Activated CD8-positive, alpha-beta memory T cell treated with anti-CD3 and anti-CD28 coated beads, Interleukin-2, amount 10 ng/mL, durations not matched to agents 7 days and 5 days (primary cell): ENCODE results near the gene ARMCX6. TPM values are rescaled to one million over a fixed set of nuclear protein-coding genes. Genes with fewer than 3 reads are reported as not detected.
A peak's percentile ranks its signal among the peaks of the same experiment; 100 is the strongest.
"Not testable (repeated sequence)": the region's sequence is repeated elsewhere in the genome, so short reads cannot be mapped to it uniquely, and the experiment has no call there.

Experiments used
- ATAC-seq: fragments of 150-1000 bp; cut with Tn5 transposase; one replicate; pipeline ENCODE4 v1.10.0; 2021; ENCODE audit warnings: moderate library complexity
- CTCF ChIA-PET: fragments of 350-600 bp; sonication (Branson Sonifier 250); formaldehyde crosslinking; loops from one replicate; lab custom pipeline; 2021; ENCODE audit warnings: antibody characterized with exemption; lab: Charles Lee
- DNase-seq: peaks from one replicate; pipeline ENCODE4 v3.0.0-alpha.2; 2020
- H3K27ac Mint-ChIP-seq: one replicate; pipeline ENCODE4 v1.8.0; 2021; ENCODE audit warnings: mild to moderate bottlenecking, mixed read lengths
- H3K27me3 Mint-ChIP-seq: one replicate; pipeline ENCODE4 v1.8.0; 2021; ENCODE audit warnings: mixed read lengths
- H3K36me3 Mint-ChIP-seq: one replicate; pipeline ENCODE4 v1.8.0; 2021; ENCODE audit warnings: mild to moderate bottlenecking, mixed read lengths
- H3K4me1 Mint-ChIP-seq: one replicate; pipeline ENCODE4 v1.8.0; 2021; ENCODE audit warnings: mixed read lengths
- H3K4me3 Mint-ChIP-seq: one replicate; pipeline ENCODE4 v1.8.0; 2021; ENCODE audit warnings: mild to moderate bottlenecking, moderate library complexity, mixed read lengths
- H3K9me3 Mint-ChIP-seq: one replicate; pipeline ENCODE4 v1.8.0; 2022; ENCODE audit warnings: low read depth, mixed read lengths
- total RNA-seq, 2 experiments: library from RNA; stranded (reverse); gene quantifications; one replicate each; pipeline ENCODE4 v1.2.3, GENCODE V29; 2021

Gene ARMCX6
- total RNA-seq, 2 experiments from 2014 or later, result 32.9 to 43.0 TPM

DNA sequence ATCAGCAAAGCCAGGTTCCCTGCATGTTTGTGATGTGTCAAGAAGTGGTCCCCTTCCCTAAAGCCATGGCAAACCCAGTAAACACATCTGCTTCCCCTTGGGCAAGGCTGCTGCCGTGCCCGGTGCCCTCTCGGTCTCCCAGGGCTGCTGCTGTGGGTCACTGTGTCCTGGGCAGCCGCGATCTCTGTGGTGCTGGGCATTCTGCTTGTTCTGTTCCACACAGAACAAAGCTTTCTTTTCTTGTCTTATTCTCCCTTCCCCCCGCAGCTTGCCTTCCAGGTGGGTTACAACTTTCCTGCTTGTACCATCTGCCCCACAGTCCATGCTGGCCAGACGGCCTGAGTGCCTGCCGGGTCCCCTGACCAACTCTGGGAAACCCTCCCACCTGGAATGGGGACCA is 18.2 kb downstream of the ARMCX6 start:
- H3K9me3 Mint-ChIP-seq, DNase-seq, H3K4me3 Mint-ChIP-seq, CTCF ChIA-PET, H3K36me3 Mint-ChIP-seq, H3K27ac Mint-ChIP-seq, H3K4me1 Mint-ChIP-seq, ATAC-seq: not testable (repeated sequence)
- peaks cover 14% of the 10 kb centered on the region for H3K27me3 Mint-ChIP-seq

DNA sequence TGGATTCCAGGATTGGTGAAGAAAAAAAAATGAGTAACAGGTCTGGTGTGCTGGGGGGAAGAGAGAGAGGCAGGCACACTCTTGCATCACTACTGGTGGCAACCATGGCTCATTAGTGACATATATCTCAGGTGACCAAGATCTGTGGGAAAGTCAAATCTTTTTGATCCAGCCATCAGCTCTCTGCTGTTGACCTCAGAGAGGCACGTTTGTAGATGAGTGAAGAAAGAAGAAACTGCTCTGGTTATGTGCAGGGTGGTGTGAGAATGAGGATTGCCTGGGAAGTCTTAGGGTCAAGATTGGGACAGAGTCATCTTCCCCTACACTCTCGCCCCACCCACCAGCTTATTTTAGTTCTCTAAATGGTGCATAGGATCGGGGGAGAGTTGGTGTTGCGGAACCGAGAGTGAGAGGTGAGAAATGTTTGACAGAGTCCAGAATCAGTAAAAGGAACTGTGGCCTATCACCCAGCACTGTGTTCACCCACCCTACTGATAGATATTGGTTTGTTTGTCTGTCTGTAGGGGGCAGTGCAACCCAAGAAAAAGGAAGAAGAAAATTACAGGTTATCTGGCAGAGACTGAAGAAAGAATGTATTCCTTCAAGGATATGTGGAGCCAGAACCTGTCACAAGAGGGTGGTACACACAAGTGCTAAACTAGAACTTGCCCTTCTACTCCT is 21.9 kb downstream of the ARMCX6 start:
- no peaks in the 10 kb centered on the region for H3K4me1 Mint-ChIP-seq
- CTCF ChIA-PET, result no interaction called here
- H3K27me3 Mint-ChIP-seq, result peaks cover 14% of the 10 kb centered on the region
- DNase-seq (no peak), ATAC-seq (peak; percentile 55)
- H3K27ac Mint-ChIP-seq, result no peak overlapping the region
- no peaks in the 10 kb centered on the region for H3K9me3 Mint-ChIP-seq
- H3K36me3 Mint-ChIP-seq, result no peaks in the 10 kb centered on the region
- no peak overlapping the region for H3K4me3 Mint-ChIP-seq

Other genes starting within 250 kb of the ARMCX6 start
- gene BTK, start 231.8 kb downstream of the ARMCX6 start, total RNA-seq, result under 1 TPM; 0.14 to 0.41 TPM
- gene RPL36A, start 227.0 kb downstream of the ARMCX6 start, total RNA-seq, result 100 to 1,000 TPM; 178 to 225 TPM
- gene GLA, start 210.1 kb downstream of the ARMCX6 start, total RNA-seq, result 10 to 100 TPM; 40.2 to 60.4 TPM
- 10 to 100 TPM; 30.7 to 31.2 TPM for gene HNRNPH2, start 209.8 kb downstream of the ARMCX6 start, total RNA-seq
- gene ARMCX4, start 132.5 kb downstream of the ARMCX6 start, total RNA-seq, result 1 to 10 TPM; 1.8 to 2.4 TPM
- under 1 TPM; 0.20 to 0.26 TPM for gene ARMCX1, start 67.5 kb downstream of the ARMCX6 start, total RNA-seq
- 10 to 100 TPM; 22.7 to 25.7 TPM for gene ARMCX3, start 5.2 kb upstream of the ARMCX6 start, total RNA-seq
- 1 to 10 TPM; 2.8 to 6.4 TPM for gene ARMCX2, start 41.9 kb upstream of the ARMCX6 start, total RNA-seq